ENCODE results near the gene ADCY3.

Gene ADCY3

DNA sequence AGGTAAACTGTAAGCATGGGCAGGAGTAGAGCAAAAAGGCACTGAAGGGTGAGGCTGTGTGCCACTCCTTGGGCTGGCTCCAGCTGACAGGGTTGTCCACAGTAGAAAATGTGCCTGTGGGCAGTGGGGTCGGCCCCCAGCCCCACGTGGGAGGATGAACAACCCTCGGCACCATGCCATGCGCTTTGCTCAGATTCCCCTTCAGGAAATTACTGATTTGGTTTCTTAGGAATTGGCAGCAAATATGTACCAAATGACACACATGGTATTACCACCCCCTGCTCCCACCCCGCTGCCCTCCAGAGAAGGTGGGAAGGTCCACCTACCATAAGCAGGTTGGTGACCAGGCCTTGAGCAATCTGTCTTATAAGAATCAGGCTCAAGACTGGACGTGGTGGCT, 13.6 kb downstream of the ADCY3 start:
- DNase-seq (ENCODE audit: low read depth in 1 of 2, low spot score in 1 of 2): no peak

GRCh38 chr2:24903161-24904103, 16.6 kb downstream of the ADCY3 start:
- no peak for DNase-seq (ENCODE audit: low read depth in 1 of 2, low spot score in 1 of 2)

DNA sequence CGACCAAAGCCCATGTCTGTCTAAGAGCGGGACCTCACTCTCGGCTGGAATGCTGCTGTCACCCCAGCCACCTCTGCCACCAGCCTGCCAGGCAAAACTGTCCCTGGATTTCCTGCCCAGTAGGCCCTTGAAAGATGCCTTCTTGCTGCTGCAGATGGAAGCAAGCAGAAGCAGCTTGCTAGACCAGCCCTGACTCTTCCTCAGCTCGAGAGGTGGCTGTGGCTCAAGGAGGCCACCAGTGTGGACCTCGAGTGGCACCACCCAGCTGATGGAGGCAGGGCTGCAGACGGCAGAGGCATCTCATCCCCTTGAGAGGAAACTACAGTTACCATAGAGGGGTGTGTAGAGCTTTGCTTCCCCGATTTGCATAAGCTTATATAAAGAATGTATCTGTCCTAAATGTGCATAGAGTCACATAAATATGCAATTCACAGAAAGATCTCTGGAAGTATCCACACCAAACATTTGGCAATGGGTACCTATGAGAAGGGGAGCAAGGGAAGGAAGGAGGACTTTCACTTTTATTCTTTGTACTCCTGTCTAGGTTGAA, 20.6 kb downstream of the ADCY3 start:
- no peak for DNase-seq (ENCODE audit: low read depth in 1 of 2, low spot score in 1 of 2)

DNA sequence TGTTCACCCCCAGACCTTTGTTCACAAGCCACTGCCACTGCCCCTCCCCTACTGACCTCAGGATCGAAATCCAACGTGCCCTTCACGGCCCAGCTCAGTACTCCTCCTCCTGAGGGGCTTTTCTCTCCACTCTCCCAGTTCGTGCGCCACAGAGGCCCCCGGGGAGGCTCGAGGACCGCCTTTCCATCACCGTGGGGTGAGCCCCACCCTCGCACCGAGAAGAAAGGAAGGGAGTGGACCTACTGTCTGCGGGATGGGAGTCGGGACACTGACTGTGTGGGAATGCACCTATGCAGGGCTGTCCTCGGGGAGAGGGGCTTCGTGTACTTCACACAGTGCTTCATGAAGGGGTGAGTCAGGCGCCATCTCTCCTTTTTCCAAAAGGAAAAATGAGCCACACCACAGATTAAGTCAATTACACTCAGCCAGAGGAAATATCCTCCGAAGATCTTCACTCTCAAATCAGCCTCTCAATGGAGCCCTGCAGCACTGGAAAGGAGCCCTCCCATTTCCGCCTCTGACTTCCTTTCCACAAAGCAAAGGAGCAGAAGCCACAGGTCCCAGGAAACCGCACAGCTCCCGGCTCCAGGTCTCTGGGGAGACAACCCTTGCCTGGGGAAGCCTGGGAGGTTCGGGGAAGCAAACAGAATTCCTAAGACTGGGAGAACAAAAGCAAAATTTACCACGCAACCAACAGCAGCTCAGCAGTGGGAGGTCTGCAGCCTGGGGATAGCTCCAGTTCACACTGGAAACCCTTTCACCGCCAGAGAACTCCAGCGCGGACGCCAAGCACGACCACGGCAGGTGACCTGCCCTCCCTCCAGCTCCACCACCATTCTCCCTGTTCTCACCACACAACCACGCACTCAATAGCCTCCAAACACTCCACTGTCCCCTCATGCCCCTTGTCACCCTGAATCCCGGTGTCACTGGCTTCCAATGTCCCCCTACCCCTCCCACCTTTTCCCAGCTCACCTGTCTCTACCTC, 21.6 kb downstream of the ADCY3 start:
- no peak for DNase-seq (ENCODE audit: low read depth in 1 of 2, low spot score in 1 of 2)

DNA sequence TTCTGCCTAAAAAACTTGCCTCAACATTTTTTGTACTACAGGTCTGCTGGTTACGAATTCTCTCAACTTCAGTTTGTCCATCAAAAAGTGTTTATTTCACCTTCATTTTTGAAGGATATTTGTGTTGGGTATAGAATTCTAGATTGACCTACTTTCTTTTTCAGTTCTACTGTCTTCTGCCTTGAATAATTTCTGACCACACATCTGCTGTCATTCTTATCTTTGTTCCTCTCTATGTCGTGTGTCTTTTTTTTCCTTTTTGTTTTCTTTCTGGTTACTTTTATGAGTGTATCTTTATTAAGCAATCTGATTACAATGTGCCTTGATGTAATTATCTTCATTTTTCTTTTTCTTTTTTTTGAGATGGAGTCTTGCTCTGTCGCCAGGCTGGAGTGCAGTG, 25.3 kb downstream of the ADCY3 start:
- DNase-seq (ENCODE audit: low read depth in 1 of 2, low spot score in 1 of 2): no peak

DNA sequence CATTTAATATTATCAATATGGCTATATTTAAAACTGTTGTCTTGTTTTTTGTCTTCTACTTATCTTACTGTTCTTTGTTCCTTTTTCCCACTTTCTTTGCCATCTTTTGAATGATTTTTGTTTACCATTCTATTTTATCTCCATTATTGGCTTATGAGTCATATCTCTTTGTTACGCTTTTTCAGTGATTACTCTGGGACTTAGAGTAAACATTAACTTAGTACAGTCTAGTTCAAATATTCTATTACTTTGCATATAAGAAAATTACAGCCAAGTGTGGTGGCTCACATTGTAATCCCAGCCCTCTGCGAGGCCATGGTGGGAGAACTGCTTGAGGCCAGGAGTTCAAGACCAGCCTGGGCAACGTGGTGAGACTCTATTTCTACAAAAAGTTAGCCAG, 26.1 kb downstream of the ADCY3 start:
- DNase-seq (ENCODE audit: low read depth in 1 of 2, low spot score in 1 of 2): no peak

GRCh38 chr2:24892928-24893327, 27.1 kb downstream of the ADCY3 start:
- DNase-seq (ENCODE audit: low read depth in 1 of 2, low spot score in 1 of 2): no peak

- no peak for DNase-seq (ENCODE audit: low read depth in 1 of 2, low spot score in 1 of 2)
Measured at GRCh38 chr2:24891201-24891600, 28.8 kb downstream of the ADCY3 start.

DNA sequence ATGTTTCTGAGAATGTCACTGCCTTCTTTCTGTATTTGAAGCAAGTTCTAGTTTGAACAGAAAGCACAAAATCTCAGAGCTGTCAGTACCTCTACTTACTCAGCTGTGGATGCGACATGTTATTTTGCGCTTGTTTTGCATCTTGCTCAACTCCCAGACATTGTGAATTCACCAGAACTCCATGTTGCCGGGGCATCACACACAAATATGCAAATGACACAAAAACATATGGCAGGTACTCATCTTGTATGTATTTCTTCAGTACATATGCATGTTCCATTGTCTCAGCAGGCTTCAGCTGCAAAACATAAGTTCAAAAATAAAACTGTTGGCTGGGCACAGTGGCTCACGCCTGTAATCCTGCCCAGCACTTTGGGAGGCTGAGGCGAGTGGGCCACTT, 30.8 kb downstream of the ADCY3 start:
- DNase-seq (ENCODE audit: low read depth in 1 of 2, low spot score in 1 of 2): no peak

DNA sequence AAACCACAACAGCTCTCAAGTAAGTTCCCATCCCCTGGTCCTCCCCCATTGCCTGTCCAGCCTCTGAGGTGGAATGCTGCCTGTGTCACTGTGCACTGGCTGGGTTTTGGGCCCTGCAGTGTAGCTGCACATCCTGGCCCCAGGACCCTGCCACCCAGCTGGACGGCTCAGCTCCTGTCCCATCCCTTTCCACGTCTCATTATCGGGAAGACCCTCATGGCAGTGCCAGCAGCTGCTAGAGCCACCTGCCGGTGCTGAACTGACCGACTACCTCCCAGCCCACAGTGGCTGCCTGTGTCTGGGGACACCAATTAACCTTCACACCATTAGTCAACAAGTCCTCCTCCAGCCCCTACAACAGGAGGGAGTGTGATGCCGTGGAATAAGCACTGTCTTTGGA, 31.9 kb downstream of the ADCY3 start:
- DNase-seq (ENCODE audit: low read depth in 1 of 2, low spot score in 1 of 2): no peak

GRCh38 chr2:24887307-24887874, 32.6 kb downstream of the ADCY3 start:
- DNase-seq (ENCODE audit: low read depth in 1 of 2, low spot score in 1 of 2): no peak

GRCh38 chr2:24886691-24887304, 33.2 kb downstream of the ADCY3 start:
- DNase-seq (ENCODE audit: low read depth in 1 of 2, low spot score in 1 of 2): no peak

- DNase-seq (ENCODE audit: low read depth in 1 of 2, low spot score in 1 of 2): no peak
Measured at GRCh38 chr2:24886126-24886501, 33.9 kb downstream of the ADCY3 start.

- no peak for DNase-seq (ENCODE audit: low read depth in 1 of 2, low spot score in 1 of 2)
Measured at GRCh38 chr2:24885221-24886125, 34.6 kb downstream of the ADCY3 start.

DNA sequence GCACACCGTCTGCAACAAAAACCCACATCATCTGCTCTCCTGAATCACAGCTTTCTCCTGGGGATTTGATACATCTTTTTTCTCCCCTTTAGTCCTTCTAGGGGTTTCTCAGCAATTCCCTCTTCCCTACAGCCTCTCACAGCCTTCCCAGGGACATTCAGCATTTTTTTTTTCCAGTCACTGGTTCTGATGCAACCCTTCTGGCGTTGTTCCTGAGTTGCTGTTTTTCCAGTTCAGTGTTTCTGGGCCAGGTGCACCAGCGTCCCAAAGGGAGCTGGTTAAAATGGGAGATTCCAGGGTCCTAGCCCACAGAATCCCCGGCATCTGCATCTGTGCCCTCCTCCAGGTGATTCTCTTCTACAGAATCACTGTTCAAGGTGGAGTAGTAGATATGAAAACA, 36.1 kb downstream of the ADCY3 start:
- no peak for DNase-seq (ENCODE audit: low read depth in 1 of 2, low spot score in 1 of 2)

DNA sequence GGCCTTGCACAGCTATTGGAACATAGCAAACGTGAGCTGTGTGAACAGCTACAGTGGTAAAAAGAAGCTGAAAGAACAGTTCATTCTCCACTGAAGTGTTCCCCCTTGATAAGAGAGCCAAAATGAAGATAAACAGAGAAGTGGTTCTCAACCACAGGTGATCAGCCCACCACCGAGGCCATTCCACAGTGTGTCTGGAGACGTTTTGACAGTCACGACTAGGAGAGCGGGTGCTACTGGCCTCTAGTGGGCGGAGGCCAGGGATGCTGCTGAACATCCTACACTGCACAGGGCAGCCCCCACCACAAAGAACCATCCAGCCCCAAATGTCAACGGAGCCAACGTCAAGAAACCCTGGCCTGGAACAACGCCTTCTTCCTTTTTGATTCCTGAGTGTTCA, 38.4 kb downstream of the ADCY3 start:
- DNase-seq (ENCODE audit: low read depth in 1 of 2, low spot score in 1 of 2): no peak

DNA sequence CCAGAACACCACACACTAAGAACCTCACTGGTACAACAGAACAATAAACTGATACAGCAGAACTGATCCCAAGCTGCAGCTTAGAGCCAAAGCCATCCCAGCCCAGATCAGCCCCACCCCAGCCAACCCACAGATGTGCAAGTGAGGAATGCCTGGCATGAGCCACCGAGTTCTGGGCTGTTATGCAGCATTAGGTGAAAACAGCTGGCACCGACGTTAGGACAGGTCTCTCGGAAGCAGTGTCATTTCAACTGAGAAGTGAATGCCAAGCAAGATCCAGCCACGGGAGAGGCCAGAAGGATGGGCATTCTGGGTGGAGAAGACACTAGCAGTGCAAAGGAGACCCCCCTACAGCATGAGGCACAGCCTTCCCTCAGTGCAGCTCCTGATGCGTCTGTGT, 38.9 kb downstream of the ADCY3 start:
- DNase-seq (ENCODE audit: low read depth in 1 of 2, low spot score in 1 of 2): no peak

DNA sequence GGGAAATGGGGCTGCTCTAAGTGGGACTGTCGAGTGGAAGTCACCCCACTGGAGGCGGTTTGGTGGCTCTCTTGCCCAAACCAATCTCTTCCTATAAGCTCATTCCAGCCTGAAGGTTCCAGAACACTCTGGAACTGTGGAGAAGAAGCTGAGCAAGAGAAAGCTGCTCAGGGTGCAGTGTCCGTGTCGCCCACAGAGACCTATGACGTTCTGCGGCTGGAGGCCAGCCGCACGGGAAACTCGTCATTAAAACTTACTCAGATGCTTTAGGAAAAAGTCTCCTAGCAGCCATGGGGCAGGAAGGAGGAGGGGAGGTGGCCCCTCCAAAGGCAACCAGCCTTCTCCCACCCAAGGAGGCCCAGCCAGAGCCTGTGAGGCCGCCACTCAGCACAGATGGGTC, 41.7 kb downstream of the ADCY3 start:
- no peak for DNase-seq (ENCODE audit: low read depth in 1 of 2, low spot score in 1 of 2)

- no peak for DNase-seq (ENCODE audit: low read depth in 1 of 2, low spot score in 1 of 2)
Measured at GRCh38 chr2:24877646-24878045, 42.4 kb downstream of the ADCY3 start.

DNA sequence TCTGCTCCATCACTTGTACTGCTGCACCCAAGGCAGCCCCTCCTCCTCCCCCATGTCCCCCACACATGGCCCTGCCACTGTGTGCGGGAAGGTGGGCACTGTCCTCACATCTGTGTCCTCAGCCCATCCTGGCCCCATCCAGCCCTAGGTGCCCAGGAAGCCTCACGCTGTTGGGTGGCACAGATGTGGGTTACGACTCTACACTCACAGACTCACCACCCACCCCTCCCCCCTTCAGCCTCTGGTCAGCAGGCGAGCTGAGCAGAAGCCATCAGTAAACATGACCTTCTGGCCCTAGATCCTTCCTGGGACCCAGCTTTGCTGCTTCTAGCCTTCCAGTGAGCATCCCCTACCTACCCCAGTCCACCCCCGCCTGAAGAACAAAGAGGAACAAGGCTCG, 43.0 kb downstream of the ADCY3 start:
- DNase-seq (ENCODE audit: low read depth in 1 of 2, low spot score in 1 of 2): no peak
